NCI-H2196 treated with DMSO at 0.1 percent for 48 hours (cell line): ENCODE results near the gene COL21A1.

Experiments used
- DNase-seq: peaks from one replicate; lab custom pipeline; 2025; ENCODE audit not compliant: unreplicated experiment; lab: John Stamatoyannopoulos, UW

COL21A1 gene

DNA sequence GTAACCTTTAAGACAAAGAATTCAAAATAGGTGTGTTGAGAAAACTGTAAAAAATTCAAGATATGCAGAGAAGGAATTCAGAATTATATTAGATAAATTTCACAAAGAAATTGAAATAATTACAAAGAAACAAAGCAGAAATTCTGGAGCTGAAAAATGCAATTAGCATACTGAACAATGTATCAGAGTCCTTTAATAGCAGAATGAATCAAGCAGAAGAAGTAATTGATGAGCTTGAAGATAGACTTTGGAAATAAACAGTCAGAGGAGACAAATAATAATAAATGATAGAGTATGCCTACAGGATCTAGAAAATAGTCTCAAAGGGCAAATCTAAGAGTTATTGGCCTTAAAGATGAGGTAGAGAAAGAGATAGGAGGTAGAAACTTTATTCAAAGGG lies 131.7 kb downstream of the COL21A1 start:
- no peak for DNase-seq

DNA sequence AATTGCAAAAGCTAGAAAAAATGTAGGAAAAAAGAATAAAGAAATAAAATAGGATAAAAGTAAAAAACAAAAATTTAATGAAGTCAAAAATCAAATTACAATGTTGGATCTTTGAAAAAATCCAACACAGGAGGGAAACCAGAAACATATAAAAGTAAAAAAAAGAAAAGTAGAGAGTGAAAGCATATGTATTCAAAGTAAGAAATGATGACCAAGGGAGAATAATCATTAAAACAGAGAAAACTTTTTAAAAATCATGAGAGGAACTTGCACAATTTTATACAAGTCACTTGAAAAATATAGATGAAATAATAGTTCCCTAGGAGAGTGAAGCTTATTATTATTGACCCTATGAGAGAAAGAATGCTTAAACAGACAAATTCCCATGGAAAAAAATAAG lies 138.2 kb downstream of the COL21A1 start:
- no peak for DNase-seq

- DNase-seq = no peak
Measured at GRCh38 chr6:56106231-56106630, 141.1 kb downstream of the COL21A1 start.

DNA sequence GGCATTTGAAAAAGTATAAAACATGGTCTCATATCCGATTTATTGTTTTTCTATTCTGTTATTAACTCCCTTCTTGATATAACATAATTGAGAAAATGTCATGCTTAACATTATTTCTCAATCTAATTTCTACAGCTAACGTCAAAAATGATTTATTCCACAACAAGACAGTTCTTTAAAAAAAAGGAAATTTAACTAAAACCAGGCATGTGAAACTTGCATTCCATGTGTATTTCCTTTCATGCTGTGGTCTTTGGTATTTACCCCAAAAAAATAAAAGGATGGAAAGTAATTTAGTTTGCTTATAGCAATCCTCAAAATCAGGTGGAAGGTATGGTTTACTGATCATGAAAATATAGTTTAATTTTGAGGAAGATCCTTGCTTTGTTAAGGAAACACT lies 142.8 kb downstream of the COL21A1 start:
- no peak for DNase-seq

DNA sequence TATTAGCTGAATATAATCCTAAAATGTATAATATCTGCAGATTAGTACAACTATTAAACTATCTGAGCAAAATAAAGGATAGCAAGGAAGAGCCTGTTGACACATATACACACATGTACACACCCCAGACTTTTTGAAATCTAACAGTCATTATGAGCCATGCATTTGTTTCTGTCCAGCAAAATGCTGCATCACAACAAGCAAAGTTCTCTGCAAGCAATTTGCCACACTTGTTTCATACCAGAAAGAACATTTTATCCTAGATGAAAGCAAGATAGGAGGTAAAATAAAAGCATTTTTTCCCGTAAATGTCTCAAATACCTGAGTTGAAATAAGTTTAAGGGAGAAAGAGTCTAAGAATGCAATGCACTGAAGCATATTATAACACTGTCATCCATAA lies 145.2 kb downstream of the COL21A1 start:
- no peak for DNase-seq

DNA sequence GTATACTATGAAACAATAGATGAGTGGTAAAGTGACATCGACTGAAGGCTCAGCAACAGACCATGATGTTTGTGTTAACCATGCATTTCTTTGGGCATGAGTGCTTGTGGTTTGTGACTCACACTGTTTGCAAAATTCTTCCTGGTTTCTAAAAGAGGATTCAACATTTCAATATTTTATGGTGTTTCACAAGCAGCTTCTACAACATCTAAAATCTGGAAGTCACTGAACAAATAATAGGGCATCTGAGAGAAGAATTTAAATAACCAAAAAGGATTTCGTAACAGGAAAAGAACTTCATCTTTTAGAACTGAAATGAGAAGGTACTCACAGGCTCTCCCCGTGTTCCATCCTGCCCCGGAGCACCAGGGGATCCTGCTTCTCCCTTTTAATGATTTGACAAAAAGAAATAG lies 146.2 kb downstream of the COL21A1 start:
- no peak for DNase-seq

DNA sequence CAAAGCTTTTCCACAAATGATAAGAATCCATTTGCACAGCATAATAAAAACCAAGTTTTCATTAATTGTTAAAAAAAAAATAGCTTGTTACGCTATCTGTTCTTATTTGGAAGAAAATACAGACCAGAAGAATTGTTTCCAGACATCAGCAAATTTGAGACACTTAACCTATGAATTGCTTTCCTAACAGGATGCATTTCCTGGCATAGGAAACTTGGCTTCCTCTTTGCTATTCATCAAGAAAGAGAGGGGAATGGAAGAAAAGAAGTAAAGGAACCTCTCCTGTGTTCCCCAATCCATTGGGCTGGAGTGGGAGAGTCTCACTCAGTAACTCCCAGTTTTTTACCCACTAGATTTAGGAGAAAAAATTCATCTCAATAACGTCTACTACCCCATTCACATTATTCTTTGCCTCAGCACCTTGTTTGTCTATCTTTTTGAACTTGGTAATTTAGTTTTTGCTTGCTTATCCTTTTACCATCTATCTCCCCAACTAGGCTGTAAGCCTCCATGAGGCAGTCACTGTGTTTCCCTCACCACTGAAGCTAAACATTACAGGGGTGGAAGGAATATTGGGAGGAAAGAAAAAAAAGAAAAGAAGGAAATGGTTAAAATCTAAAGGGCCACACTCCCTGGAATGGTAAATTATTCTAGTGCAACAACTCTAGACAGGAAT lies 150.3 kb downstream of the COL21A1 start:
- no peak for DNase-seq

DNA sequence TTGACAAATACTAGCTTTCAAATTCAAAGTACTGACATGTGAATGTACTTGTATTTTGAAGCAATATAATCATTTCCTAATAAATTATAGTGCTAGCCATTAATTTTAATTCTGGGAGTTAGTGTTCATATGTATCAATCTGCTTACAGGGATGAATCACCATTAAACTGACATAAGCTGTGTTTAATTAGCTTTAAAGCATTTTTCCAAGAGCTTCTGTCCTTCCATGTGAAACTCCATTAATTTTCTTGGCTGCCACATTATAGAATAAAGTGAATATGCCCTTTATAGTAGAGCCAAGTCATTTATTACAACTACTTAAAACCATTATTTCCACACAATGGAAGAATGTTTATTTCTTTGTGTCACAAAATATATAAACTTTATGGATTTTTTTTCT lies 150.8 kb downstream of the COL21A1 start:
- no peak for DNase-seq

- DNase-seq = no peak
Measured at GRCh38 chr6:56093776-56094175, 153.6 kb downstream of the COL21A1 start.

- peak; percentile 41 for DNase-seq
Measured at GRCh38 chr6:56091159-56091869, 156.1 kb downstream of the COL21A1 start.

- no peak for DNase-seq
Measured at GRCh38 chr6:56088641-56089040, 158.7 kb downstream of the COL21A1 start.

GRCh38 chr6:56087421-56087820 lies 160.0 kb downstream of the COL21A1 start:
- DNase-seq = no peak

- no peak for DNase-seq
Measured at GRCh38 chr6:56079751-56080540, 167.4 kb downstream of the COL21A1 start.

DNA sequence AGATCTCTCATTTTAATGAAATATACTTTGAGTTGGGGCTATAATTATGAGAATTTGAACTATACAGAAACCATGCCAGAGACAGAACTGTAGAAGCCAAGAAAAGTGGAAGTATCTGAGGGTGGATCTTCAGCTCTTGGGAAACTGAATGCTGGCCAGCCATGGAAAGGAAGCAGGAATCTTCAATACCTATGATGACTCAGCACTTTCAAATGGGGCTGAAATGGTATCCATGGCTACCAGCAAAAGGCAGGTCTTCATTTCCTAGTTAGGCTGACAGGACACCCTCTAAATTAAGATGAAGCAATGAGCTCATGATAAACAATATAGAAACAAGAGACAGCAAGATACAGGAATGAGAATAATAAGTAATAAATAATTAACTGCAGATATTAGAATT lies 171.3 kb downstream of the COL21A1 start:
- DNase-seq = no peak

DNA sequence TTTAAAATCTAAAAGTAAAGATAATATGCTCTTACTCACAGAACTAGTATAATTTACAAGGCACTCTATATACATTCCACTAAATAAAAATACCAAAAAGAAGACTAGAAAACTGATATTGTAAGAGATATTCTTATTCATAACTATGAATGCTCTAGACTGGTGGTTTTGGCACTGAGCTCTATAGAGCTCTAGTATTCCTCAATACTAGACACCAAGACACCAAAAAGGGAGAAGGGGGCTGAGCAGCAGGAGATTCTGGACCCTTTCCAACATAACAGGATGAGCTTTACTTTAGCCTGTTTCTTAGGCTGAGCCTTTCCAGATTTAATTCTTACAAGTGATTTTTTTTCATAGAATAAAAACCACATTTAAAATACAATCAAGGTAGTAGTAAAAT lies 173.6 kb downstream of the COL21A1 start:
- no peak for DNase-seq

DNA sequence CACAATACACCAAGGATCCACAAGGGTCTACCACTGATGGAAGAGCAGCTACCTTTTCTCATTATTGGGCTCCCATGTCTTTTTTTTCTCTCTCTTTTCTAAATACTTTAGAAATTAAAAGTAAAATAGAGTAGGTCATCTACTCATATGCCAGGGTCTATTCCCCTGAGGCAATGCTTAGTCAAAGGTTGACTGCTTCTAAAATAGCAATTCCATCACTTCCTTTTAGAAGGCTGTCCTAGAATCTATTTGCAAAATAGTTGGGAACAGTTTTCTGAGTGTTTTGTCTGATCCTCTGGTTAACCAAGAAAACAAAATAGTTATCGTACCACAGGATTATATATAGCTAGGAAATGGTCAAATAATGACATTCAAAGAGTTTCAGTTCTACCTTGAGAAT lies 174.1 kb downstream of the COL21A1 start:
- no peak for DNase-seq

DNA sequence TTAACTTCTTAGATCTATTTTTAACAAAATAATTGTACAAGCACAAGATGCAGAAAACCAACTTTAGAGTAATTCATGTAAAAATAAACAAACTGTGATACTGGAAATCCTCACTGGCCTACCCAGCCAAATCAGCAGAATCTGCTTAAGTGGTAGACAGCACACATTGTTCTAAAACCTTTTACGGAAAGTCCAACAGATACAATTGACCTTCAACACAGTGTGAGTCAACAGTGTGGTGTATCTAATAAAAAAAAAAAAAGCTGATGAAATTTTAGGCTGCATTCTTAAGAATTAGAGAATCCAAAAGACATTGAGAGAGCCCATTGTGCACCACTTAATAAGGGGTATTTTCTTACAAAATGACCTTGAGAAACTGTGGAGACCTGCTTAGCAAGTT lies 174.5 kb downstream of the COL21A1 start:
- no peak for DNase-seq

GRCh38 chr6:56065408-56065807 lies 182.0 kb downstream of the COL21A1 start:
- no peak for DNase-seq

DNA sequence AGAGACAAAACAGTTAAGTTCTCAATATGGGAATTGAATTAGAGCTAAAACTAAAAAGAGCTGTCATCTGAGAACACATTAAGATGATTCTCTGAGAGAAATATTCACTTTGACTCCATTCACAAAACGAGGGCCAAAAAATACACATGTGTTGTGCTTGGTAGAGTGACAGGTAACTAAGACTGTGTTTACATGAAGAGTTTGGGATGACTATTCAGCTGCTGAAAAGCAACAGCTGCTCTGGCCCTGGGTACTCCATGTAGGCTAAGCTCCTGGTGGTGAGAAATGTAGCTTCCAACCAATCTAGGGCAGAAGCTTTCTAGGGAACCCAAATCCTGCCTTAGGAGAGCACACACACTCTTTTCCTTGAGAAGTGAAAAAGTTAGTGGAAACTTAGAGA lies 184.5 kb downstream of the COL21A1 start:
- no peak for DNase-seq

DNA sequence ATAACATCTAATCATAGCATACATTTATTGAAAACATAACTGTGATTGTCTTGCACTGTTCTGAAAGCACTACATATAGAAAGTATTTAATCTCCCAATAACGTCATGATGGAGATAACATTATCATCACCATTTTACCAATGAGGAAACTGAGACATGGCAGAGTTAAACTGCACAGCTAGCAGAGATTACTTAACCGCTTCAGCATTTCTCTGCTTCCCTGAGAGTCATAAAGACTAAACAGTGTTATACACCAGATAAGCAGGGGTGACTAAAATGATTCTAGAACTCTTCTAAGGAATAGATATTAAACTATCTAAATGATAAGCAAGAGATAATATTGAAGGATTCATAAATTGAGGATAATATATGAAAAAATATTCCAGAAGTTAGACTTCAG lies 188.7 kb downstream of the COL21A1 start:
- no peak for DNase-seq

- DNase-seq = no peak
Measured at GRCh38 chr6:56055081-56055704, 192.2 kb downstream of the COL21A1 start.

GRCh38 chr6:56051202-56051598 lies 196.2 kb downstream of the COL21A1 start:
- no peak for DNase-seq
